ENCODE measurements around the gene NMD3.
"Not testable (repeated sequence)": the region's sequence is repeated elsewhere in the genome, so short reads cannot be mapped to it uniquely, and the experiment has no call there.

Gene NMD3

GRCh38 chr3:161220850-161221753 lies at the start of gene NMD3:
TSS of gene NMD3 (plus strand) at chr3:161221311. CDS start at chr3:161222014, 703 bp downstream.
- DNase-seq (ENCODE audit: low spot score): peak; percentile 91

GRCh38 chr3:161171639-161172552 lies 49.2 kb upstream of the NMD3 start:
- DNase-seq (ENCODE audit: low spot score): no peak

GRCh38 chr3:161175506-161175905 lies 45.6 kb upstream of the NMD3 start:
- DNase-seq (ENCODE audit: low spot score): no peak

- DNase-seq (ENCODE audit: low spot score): no peak
Observed at GRCh38 chr3:161177991-161178390, 43.1 kb upstream of the NMD3 start.

GRCh38 chr3:161181371-161181770 lies 39.7 kb upstream of the NMD3 start:
- DNase-seq (ENCODE audit: low spot score): not testable (repeated sequence)

GRCh38 chr3:161187046-161187445 lies 34.1 kb upstream of the NMD3 start:
- no peak for DNase-seq (ENCODE audit: low spot score)

- DNase-seq (ENCODE audit: low spot score): no peak
Observed at GRCh38 chr3:161197855-161198850, 23.0 kb upstream of the NMD3 start.

GRCh38 chr3:161199926-161200325 lies 21.2 kb upstream of the NMD3 start:
- no peak for DNase-seq (ENCODE audit: low spot score)

GRCh38 chr3:161203485-161204098 lies 17.5 kb upstream of the NMD3 start:
- DNase-seq (ENCODE audit: low spot score): no peak

GRCh38 chr3:161208931-161209330 lies 12.2 kb upstream of the NMD3 start:
- no peak for DNase-seq (ENCODE audit: low spot score)

GRCh38 chr3:161212171-161212771 lies 8.8 kb upstream of the NMD3 start:
- peak; percentile 21 for DNase-seq (ENCODE audit: low spot score)

GRCh38 chr3:161212906-161213305 lies 8.2 kb upstream of the NMD3 start:
- DNase-seq (ENCODE audit: low spot score): peak; percentile 23

- no peak for DNase-seq (ENCODE audit: low spot score)
Observed at GRCh38 chr3:161213644-161214043, 7.5 kb upstream of the NMD3 start.

GRCh38 chr3:161215185-161215584 lies 5.9 kb upstream of the NMD3 start:
- DNase-seq (ENCODE audit: low spot score): no peak

- DNase-seq (ENCODE audit: low spot score): no peak
Observed at GRCh38 chr3:161217496-161217895, 3.6 kb upstream of the NMD3 start.

GRCh38 chr3:161219495-161219894 lies 1.6 kb upstream of the NMD3 start:
- DNase-seq (ENCODE audit: low spot score): no peak

- no peak for DNase-seq (ENCODE audit: low spot score)
Observed at GRCh38 chr3:161221806-161222600, 892 bp downstream of the NMD3 start.

GRCh38 chr3:161222662-161223061 lies 1.6 kb downstream of the NMD3 start:
- no peak for DNase-seq (ENCODE audit: low spot score)

- DNase-seq (ENCODE audit: low spot score): no peak
Observed at GRCh38 chr3:161224786-161225185, 3.7 kb downstream of the NMD3 start.
